ENCODE measurements around the gene TFPI. TPM values are rescaled to one million over a fixed set of nuclear protein-coding genes. Genes with fewer than 3 reads are reported as not detected.

The TFPI gene
- total RNA-seq, 1 donor from 2014 or later, result 1.2 TPM

GRCh38 chr2:187438455-187438854, 115.8 kb downstream of the TFPI start:
- Mint-ChIP-seq H3K36me3 (ENCODE audit: low read depth) (no peaks in the 10 kb centered on the region), H3K4me1 (no peaks in the 10 kb centered on the region), H3K27ac (no peak overlapping the region), H3K4me3 (no peak overlapping the region), H3K27me3 (no peaks in the 10 kb centered on the region), H3K9me3 (no peaks in the 10 kb centered on the region)
- DNase-seq, result no peak
- intact Hi-C loops (cut with micrococcal nuclease), result no loop called here

- Mint-ChIP-seq H3K4me1 (no peaks in the 10 kb centered on the region), H3K27ac (no peak overlapping the region), H3K9me3 (no peaks in the 10 kb centered on the region), H3K27me3 (no peaks in the 10 kb centered on the region), H3K36me3 (ENCODE audit: low read depth) (no peaks in the 10 kb centered on the region), H3K4me3 (no peak overlapping the region)
- no peak for DNase-seq
- intact Hi-C loops (cut with micrococcal nuclease), result no loop called here
Observed at GRCh38 chr2:187435756-187436155, 118.5 kb downstream of the TFPI start.

GRCh38 chr2:187435078-187435477, 119.2 kb downstream of the TFPI start:
- H3K4me1 Mint-ChIP-seq, result no peaks in the 10 kb centered on the region
- H3K9me3 Mint-ChIP-seq, result no peaks in the 10 kb centered on the region
- H3K4me3 Mint-ChIP-seq, result no peak overlapping the region
- DNase-seq, result no peak
- no peaks in the 10 kb centered on the region for H3K27me3 Mint-ChIP-seq
- no peak overlapping the region for H3K27ac Mint-ChIP-seq
- no peaks in the 10 kb centered on the region for H3K36me3 Mint-ChIP-seq (ENCODE audit: low read depth)
- intact Hi-C loops (cut with micrococcal nuclease), result no loop called here

- intact Hi-C loops (cut with micrococcal nuclease), result no loop called here
- DNase-seq, result no peak
- Mint-ChIP-seq H3K4me3 (no peak overlapping the region), H3K27ac (no peak overlapping the region), H3K27me3 (no peaks in the 10 kb centered on the region), H3K36me3 (ENCODE audit: low read depth) (no peaks in the 10 kb centered on the region), H3K4me1 (no peaks in the 10 kb centered on the region), H3K9me3 (no peaks in the 10 kb centered on the region)
Observed at GRCh38 chr2:187434342-187434785, 119.9 kb downstream of the TFPI start.

GRCh38 chr2:187431911-187432310, 122.3 kb downstream of the TFPI start:
- H3K27me3 Mint-ChIP-seq, result no peaks in the 10 kb centered on the region
- H3K36me3 Mint-ChIP-seq (ENCODE audit: low read depth), result no peaks in the 10 kb centered on the region
- intact Hi-C loops (cut with micrococcal nuclease), result no loop called here
- DNase-seq, result no peak
- no peaks in the 10 kb centered on the region for H3K4me1 Mint-ChIP-seq
- H3K27ac Mint-ChIP-seq, result no peak overlapping the region
- no peak overlapping the region for H3K4me3 Mint-ChIP-seq
- no peaks in the 10 kb centered on the region for H3K9me3 Mint-ChIP-seq

- Mint-ChIP-seq H3K4me3 (no peak overlapping the region), H3K4me1 (no peaks in the 10 kb centered on the region), H3K9me3 (no peaks in the 10 kb centered on the region), H3K36me3 (ENCODE audit: low read depth) (no peaks in the 10 kb centered on the region), H3K27me3 (no peaks in the 10 kb centered on the region), H3K27ac (no peak overlapping the region)
- DNase-seq, result no peak
- intact Hi-C loops (cut with micrococcal nuclease), result no loop called here
Observed at GRCh38 chr2:187429989-187430388, 124.2 kb downstream of the TFPI start.

GRCh38 chr2:187424146-187424545, 130.1 kb downstream of the TFPI start:
- no peaks in the 10 kb centered on the region for H3K27me3 Mint-ChIP-seq
- no peaks in the 10 kb centered on the region for H3K4me1 Mint-ChIP-seq
- H3K27ac Mint-ChIP-seq, result no peak overlapping the region
- H3K36me3 Mint-ChIP-seq (ENCODE audit: low read depth), result no peaks in the 10 kb centered on the region
- no peak for DNase-seq
- intact Hi-C loops (cut with micrococcal nuclease), result no loop called here
- H3K9me3 Mint-ChIP-seq, result no peaks in the 10 kb centered on the region
- H3K4me3 Mint-ChIP-seq, result no peak overlapping the region

- Mint-ChIP-seq H3K27me3 (no peaks in the 10 kb centered on the region), H3K27ac (no peak overlapping the region), H3K36me3 (ENCODE audit: low read depth) (no peaks in the 10 kb centered on the region), H3K4me3 (no peak overlapping the region), H3K4me1 (no peaks in the 10 kb centered on the region), H3K9me3 (no peaks in the 10 kb centered on the region)
- intact Hi-C loops (cut with micrococcal nuclease), result no loop called here
- no peak for DNase-seq
Observed at GRCh38 chr2:187422282-187422681, 132.0 kb downstream of the TFPI start.

- Mint-ChIP-seq H3K27me3 (no peaks in the 10 kb centered on the region), H3K36me3 (ENCODE audit: low read depth) (no peaks in the 10 kb centered on the region), H3K27ac (no peak overlapping the region), H3K4me1 (no peaks in the 10 kb centered on the region), H3K9me3 (no peaks in the 10 kb centered on the region), H3K4me3 (no peak overlapping the region)
- DNase-seq, result no peak
- intact Hi-C loops (cut with micrococcal nuclease), result no loop called here
Observed at GRCh38 chr2:187421519-187421918, 132.7 kb downstream of the TFPI start.

GRCh38 chr2:187419808-187420207, 134.4 kb downstream of the TFPI start:
- no peak overlapping the region for H3K4me3 Mint-ChIP-seq
- H3K4me1 Mint-ChIP-seq, result no peaks in the 10 kb centered on the region
- intact Hi-C loops (cut with micrococcal nuclease), result no loop called here
- no peaks in the 10 kb centered on the region for H3K36me3 Mint-ChIP-seq (ENCODE audit: low read depth)
- H3K27ac Mint-ChIP-seq, result no peak overlapping the region
- H3K9me3 Mint-ChIP-seq, result no peaks in the 10 kb centered on the region
- H3K27me3 Mint-ChIP-seq, result no peaks in the 10 kb centered on the region
- no peak for DNase-seq

GRCh38 chr2:187415449-187415848, 138.8 kb downstream of the TFPI start:
- intact Hi-C loops (cut with micrococcal nuclease), result no loop called here
- Mint-ChIP-seq H3K4me1 (no peaks in the 10 kb centered on the region), H3K9me3 (no peaks in the 10 kb centered on the region), H3K27me3 (no peaks in the 10 kb centered on the region), H3K4me3 (no peak overlapping the region), H3K36me3 (ENCODE audit: low read depth) (no peaks in the 10 kb centered on the region), H3K27ac (no peak overlapping the region)
- no peak for DNase-seq

Other genes starting within 250 kb of the TFPI start
- gene CALCRL, start 106.2 kb downstream of the TFPI start, total RNA-seq, result 0.38 and 0.68 TPM in 2 replicates